ENCODE data around the gene KDM1B.

GRCh38 chr6:18213439-18213838 is 58.2 kb downstream of the KDM1B start:
- TF ChIP-seq CTCF (conservative IDR thresholded peaks at IDR 0.05; ENCODE audit: low read depth in 2 of 2) (no peak), REST (IDR thresholded peaks at IDR 0.05; ENCODE audit: unreplicated experiment) (no peak), CREB1 (CRISPR knock-in tag; IDR thresholded peaks at IDR 0.05; ENCODE audit: low read depth) (no peak), JUNB (IDR thresholded peaks at IDR 0.05; ENCODE audit: unreplicated experiment) (no peak), EZH2 (IDR thresholded peaks at IDR 0.05; ENCODE audit: low read depth, unreplicated experiment) (no peak), POLR2AphosphoS5 (IDR thresholded peaks at IDR 0.05; ENCODE audit: low read depth) (no peak), EZH2phosphoT487 (IDR thresholded peaks at IDR 0.05; ENCODE audit: unreplicated experiment) (no peak), ZNF331 (CRISPR knock-in tag; IDR thresholded peaks at IDR 0.05; ENCODE audit: low read depth) (no peak)

All from GM23338 (cell line).